Esophagus muscularis mucosa (tissue), 4 donors: Measurements from ENCODE around the gene SLC35F3. TPM values are rescaled to one million over a fixed set of nuclear protein-coding genes. Genes with fewer than 3 reads are reported as not detected.

Experiments
- DNase-seq: peaks from one replicate; pipeline ENCODE4 v3.0.0-alpha.2; 2017; ENCODE audit errors: extremely low spot score
- H3K27ac ChIP-seq, 4 donors: fragments of 200-600 bp; sonication (generic); replicated peaks in 1 of 4; 1 replicate in 3 of 4; 2 replicates in 1 of 4; pipeline ENCODE4 v1.5.1; 2016 to 2019; ENCODE audit warnings: mild to moderate bottlenecking in 1 of 4
- H3K27me3 ChIP-seq, 4 donors: fragments of 200-600 bp; sonication (generic); one replicate each; pipeline versions ENCODE4 v1.5.1 to v1.6.0; 2016 to 2019
- H3K36me3 ChIP-seq, 4 donors: fragments of 200-600 bp; sonication (generic); one replicate each; pipeline ENCODE4 v1.5.1; 2016 to 2019
- H3K4me1 ChIP-seq, 4 donors: fragments of 200-600 bp; sonication (generic); one replicate each; pipeline ENCODE4 v1.5.1; 2016 to 2019
- H3K4me3 ChIP-seq, 4 donors: fragments of 200-600 bp; sonication (generic); 1 replicate in 2 of 4; 2 replicates in 2 of 4; pipeline ENCODE4 v1.5.1; 2016 to 2019; ENCODE audit warnings: mild to moderate bottlenecking in 4 of 4, moderate library complexity in 1 of 4
- H3K9me3 ChIP-seq, 4 donors: fragments of 200-600 bp; sonication (generic); 1 replicate in 3 of 4; 2 replicates in 1 of 4; pipeline ENCODE4 v1.5.1; 2016 to 2019
- EP300 ChIP-seq: sonication (generic); formaldehyde crosslinking; IDR thresholded peaks from one replicate; pipeline ENCODE4 v1.6.1; 2017; ENCODE audit warnings: antibody characterized with exemption
- POLR2A ChIP-seq: fragments of 450-650 bp; IDR thresholded peaks from one replicate; pipeline ENCODE4 v1.6.1; 2017; ENCODE audit warnings: antibody characterized with exemption, moderate library complexity, mild to moderate bottlenecking, low read depth
- POLR2AphosphoS5 ChIP-seq, 2 donors: sonication (generic); formaldehyde crosslinking; IDR thresholded peaks; one replicate each; pipeline ENCODE4 v1.6.1; 2017; ENCODE audit warnings: antibody characterized with exemption in 2 of 2
- WGBS: methylation state at CpG from one replicate; pipeline ENCODE4 v1.1.5; 2018; 5-methylcytosine and 5-hydroxymethylcytosine counted together
- intact Hi-C: fragments of 100-400 bp; cut with DNase I; formaldehyde crosslinking; loops from one replicate; pipeline ENCODE4 v1.15.1; 2023
- total RNA-seq, 4 donors: library from RNA; depleted of rRNA; stranded (reverse); fragments of >200 nt; gene quantifications; one replicate each; pipeline versions ENCODE4 v1.1.0 to v1.2.1, GENCODE V29; 2016
- TF ChIP-seq, protein P1 (sequence below), 3 experiments: fragments of 200-600 bp in 2 of 3; fragments of 450-650 bp in 1 of 3; sonication (generic) in 2 of 3; IDR thresholded peaks; one replicate each; pipeline ENCODE4 v1.5.1; 2017 to 2019; ENCODE audit warnings: antibody characterized with exemption in 3 of 3, mild to moderate bottlenecking in 2 of 3, moderate library complexity in 1 of 3

The SLC35F3 gene
- total RNA-seq, 4 donors from 2014 or later: 0.34 TPM; not detected in 3

DNA sequence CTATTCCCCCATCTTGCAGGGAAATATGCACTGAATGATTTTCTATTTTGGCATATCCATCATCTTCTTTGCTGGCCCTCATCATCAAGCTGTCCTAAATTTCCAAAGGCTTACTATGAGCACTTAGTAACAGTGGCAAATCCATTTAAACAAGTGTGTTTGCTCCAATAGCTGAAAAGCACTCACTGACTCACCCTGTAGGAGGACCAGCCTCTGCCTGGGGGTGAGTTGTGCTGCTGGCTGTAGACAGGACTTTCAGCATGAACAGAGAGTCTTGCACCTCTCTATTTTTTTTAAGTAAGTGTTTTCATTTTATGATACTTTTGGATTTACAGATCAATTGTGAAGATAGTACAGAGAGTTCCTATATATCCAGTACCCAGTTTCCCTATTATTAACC is 97.3 kb downstream of the SLC35F3 start:
- Histone ChIP-seq H3K36me3 (no peaks in the 10 kb centered on the region), H3K4me1 (no peaks in the 10 kb centered on the region), H3K9me3 (no peaks in the 10 kb centered on the region), H3K4me3 (no peak overlapping the region), H3K27me3 (peaks cover 0 to 11% (median 0%) of the 10 kb centered on the region in 4 donors), H3K27ac (no peak overlapping the region)
- TF ChIP-seq EP300 (no peak), POLR2A (no peak), POLR2AphosphoS5 (IDR thresholded peaks at IDR 0.05) (no peak)
- TF ChIP-seq, protein P1, sequence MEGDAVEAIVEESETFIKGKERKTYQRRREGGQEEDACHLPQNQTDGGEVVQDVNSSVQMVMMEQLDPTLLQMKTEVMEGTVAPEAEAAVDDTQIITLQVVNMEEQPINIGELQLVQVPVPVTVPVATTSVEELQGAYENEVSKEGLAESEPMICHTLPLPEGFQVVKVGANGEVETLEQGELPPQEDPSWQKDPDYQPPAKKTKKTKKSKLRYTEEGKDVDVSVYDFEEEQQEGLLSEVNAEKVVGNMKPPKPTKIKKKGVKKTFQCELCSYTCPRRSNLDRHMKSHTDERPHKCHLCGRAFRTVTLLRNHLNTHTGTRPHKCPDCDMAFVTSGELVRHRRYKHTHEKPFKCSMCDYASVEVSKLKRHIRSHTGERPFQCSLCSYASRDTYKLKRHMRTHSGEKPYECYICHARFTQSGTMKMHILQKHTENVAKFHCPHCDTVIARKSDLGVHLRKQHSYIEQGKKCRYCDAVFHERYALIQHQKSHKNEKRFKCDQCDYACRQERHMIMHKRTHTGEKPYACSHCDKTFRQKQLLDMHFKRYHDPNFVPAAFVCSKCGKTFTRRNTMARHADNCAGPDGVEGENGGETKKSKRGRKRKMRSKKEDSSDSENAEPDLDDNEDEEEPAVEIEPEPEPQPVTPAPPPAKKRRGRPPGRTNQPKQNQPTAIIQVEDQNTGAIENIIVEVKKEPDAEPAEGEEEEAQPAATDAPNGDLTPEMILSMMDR (IDR thresholded peaks at IDR 0.05): no peak
- DNase-seq: no peak
- intact Hi-C loops: no loop called here

DNA sequence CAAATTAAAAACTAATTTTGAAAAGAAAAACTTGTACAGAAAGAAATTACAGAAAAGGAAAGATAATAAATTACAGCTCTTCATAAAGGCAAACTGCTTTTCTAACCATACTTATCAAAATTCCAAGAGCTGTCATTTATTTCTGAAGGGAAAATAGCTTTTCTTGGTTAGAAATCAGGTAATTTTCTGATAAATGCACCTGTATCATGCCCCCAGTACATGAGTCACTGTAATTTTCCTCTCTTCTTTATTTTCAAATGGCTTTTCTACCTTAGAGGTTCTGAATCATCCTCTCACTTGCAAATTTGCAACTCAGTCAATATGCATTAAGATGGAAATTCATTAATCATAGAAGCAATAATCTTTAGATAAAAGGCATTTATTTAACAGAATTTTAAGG is 100.1 kb downstream of the SLC35F3 start:
- no peak for DNase-seq
- H3K27ac ChIP-seq: no peak overlapping the region
- no peaks in the 10 kb centered on the region for H3K4me1 ChIP-seq
- H3K27me3 ChIP-seq: peaks cover 0 to 6% (median 0%) of the 10 kb centered on the region in 4 donors
- intact Hi-C loops: no loop called here
- peaks cover 0 to 6% (median 0%) of the 10 kb centered on the region in 4 donors for H3K9me3 ChIP-seq
- TF ChIP-seq POLR2A (no peak), EP300 (no peak), POLR2AphosphoS5 (IDR thresholded peaks at IDR 0.05) (no peak)
- TF ChIP-seq, protein P1 (IDR thresholded peaks at IDR 0.05): no peak
- no peak overlapping the region for H3K4me3 ChIP-seq
- no peaks in the 10 kb centered on the region for H3K36me3 ChIP-seq

DNA sequence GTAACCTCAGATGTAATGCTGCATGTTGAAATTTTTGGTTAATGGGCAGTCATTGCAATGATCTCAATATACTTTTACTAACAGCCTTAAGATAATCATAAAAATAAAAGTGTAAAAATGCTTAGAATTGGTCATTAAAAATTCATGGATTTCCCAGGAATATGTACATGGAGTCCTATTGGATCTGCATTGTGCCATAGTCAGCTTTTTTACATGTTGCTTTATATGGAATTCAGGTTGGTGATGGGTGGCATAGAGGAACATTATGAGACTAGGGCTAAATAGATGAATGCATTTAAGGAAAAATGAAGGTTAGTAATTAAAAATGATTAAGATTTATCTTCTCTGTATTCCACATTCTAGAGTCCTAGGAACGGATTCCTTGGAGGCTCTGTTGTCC is 103.2 kb downstream of the SLC35F3 start:
- intact Hi-C loops: no loop called here
- DNase-seq: no peak
- Histone ChIP-seq H3K27ac (no peak overlapping the region), H3K27me3 (peaks cover 0 to 5% (median 0%) of the 10 kb centered on the region in 4 donors), H3K4me1 (no peaks in the 10 kb centered on the region), H3K4me3 (no peak overlapping the region), H3K36me3 (no peaks in the 10 kb centered on the region), H3K9me3 (peaks cover 0 to 10% (median 0%) of the 10 kb centered on the region in 4 donors)
- TF ChIP-seq POLR2AphosphoS5 (IDR thresholded peaks at IDR 0.05) (no peak), EP300 (no peak), POLR2A (no peak)
- TF ChIP-seq, protein P1 (IDR thresholded peaks at IDR 0.05): no peak
- 73% methylated on average over 1 of the region's 1 CpG for WGBS

DNA sequence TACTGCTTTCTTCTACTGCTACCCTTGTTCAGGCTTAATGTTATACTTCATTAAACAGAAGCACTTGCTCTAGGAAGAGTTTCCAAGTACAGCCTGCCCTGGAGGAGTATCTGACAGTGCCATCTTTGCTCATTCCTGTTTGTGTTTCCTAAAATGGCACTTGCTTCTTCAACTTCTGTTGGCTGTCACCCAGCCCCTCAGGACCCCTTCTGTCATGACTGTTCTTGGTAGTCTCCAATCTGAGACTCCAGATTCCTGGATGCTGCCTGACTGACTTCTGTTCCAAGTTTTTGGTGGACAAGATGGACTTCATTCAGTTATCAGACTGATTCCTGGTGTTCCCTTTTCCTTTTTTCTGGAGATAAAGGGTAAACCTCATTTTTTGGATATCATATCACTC is 104.1 kb downstream of the SLC35F3 start:
- Histone ChIP-seq H3K9me3 (peaks cover 0 to 10% (median 0%) of the 10 kb centered on the region in 4 donors), H3K36me3 (no peaks in the 10 kb centered on the region), H3K4me3 (no peak overlapping the region), H3K27me3 (peaks cover 0 to 5% (median 0%) of the 10 kb centered on the region in 4 donors), H3K27ac (no peak overlapping the region), H3K4me1 (no peaks in the 10 kb centered on the region)
- no peak for TF ChIP-seq POLR2AphosphoS5 (IDR thresholded peaks at IDR 0.05)
- TF ChIP-seq, protein P1 (IDR thresholded peaks at IDR 0.05): no peak
- TF ChIP-seq POLR2A: no peak
- TF ChIP-seq EP300: no peak
- DNase-seq: no peak
- intact Hi-C loops: no loop called here

DNA sequence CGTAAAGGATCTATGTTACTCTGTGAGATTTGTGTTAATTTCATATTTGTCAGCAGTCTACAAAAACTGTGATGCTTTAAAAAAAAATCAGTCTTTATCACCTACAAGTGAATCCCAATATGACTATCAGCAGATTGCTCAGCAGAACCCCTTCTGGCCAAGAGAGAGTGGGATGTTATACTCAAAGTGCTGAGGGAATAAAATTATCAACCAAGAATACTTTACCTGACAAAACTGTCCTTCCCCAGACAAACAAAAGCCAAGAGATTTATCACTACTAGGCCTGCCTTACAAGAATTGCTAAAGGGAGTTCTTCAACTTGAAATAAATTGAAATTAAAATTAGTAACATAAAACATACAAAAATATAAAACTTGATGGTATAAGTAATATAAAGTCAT is 105.2 kb downstream of the SLC35F3 start:
- Histone ChIP-seq H3K36me3 (no peaks in the 10 kb centered on the region), H3K27ac (no peak overlapping the region), H3K9me3 (peaks cover 0 to 10% (median 0%) of the 10 kb centered on the region in 4 donors), H3K4me3 (no peak overlapping the region), H3K4me1 (no peaks in the 10 kb centered on the region), H3K27me3 (peaks cover 0 to 5% (median 0%) of the 10 kb centered on the region in 4 donors)
- intact Hi-C loops: no loop called here
- 85% methylated on average over 1 of the region's 1 CpG for WGBS
- DNase-seq: no peak
- TF ChIP-seq POLR2A: no peak
